B cell (primary cell): ENCODE results near the gene APOC3. TPM values are rescaled to one million over a fixed set of nuclear protein-coding genes. Genes with fewer than 3 reads are reported as not detected.

Source experiments
- ATAC-seq: fragments of 200-7000 bp; cut with Tn5 transposase; one replicate; pipeline ENCODE4 v1.10.0; 2021; ENCODE audit warnings: low read depth, mild to moderate bottlenecking, moderate number of reproducible peaks, moderate library complexity
- CTCF ChIA-PET: fragments of 350-600 bp; sonication (Branson Sonifier 250); formaldehyde crosslinking; loops from one replicate; lab custom pipeline; 2021; ENCODE audit warnings: antibody characterized with exemption, inconsistent platforms; lab: Charles Lee
- POLR2A ChIA-PET: fragments of 350-600 bp; sonication (Branson Sonifier 250); formaldehyde crosslinking; loops from one replicate; lab custom pipeline; 2021; ENCODE audit warnings: antibody characterized with exemption; lab: Charles Lee
- DNase-seq: peaks from one replicate; pipeline ENCODE4 v3.0.0; 2013
- H2AFZ ChIP-seq: 2 replicates; pipeline ENCODE4 v1.6.1; 2012; ENCODE audit warnings: mild to moderate bottlenecking, low read depth, low read length; ENCODE audit not compliant: insufficient read depth, poor library complexity, severe bottlenecking
- H3K27ac ChIP-seq, 2 donors: 1 replicate in 1 of 2; 2 replicates in 1 of 2; pipeline ENCODE4 v1.5.1; 2012 to 2013; ENCODE audit warnings: low read length in 2 of 2, mild to moderate bottlenecking in 2 of 2, moderate library complexity in 1 of 2
- H3K27me3 ChIP-seq, 4 experiments: fragments of 200-600 bp in 1 of 4; sonication (generic) in 1 of 4; replicated peaks in 1 of 4; 1 replicate in 2 of 4; 2 replicates in 2 of 4; pipeline versions ENCODE4 v1.6.1 to v1.7.0; 2013 to 2016; ENCODE audit warnings: low read length in 3 of 4, mild to moderate bottlenecking in 2 of 4, mixed read lengths in 1 of 4, moderate library complexity in 1 of 4; ENCODE audit not compliant: insufficient read depth in 4 of 4, control insufficient read depth in 3 of 4; ENCODE audit errors: control extremely low read depth in 1 of 4
- H3K36me3 ChIP-seq, 2 experiments: replicated peaks in 1 of 2; 1 replicate in 1 of 2; 2 replicates in 1 of 2; pipeline versions ENCODE4 v1.6.1 to v1.7.1; 2013; ENCODE audit warnings: low read length in 1 of 2; ENCODE audit not compliant: insufficient read depth in 2 of 2, control insufficient read depth in 1 of 2; ENCODE audit errors: control extremely low read depth in 1 of 2, extremely low read depth in 1 of 2
- H3K4me1 ChIP-seq, 2 donors: fragments of 200-600 bp in 1 of 2; sonication (generic) in 1 of 2; 1 replicate in 1 of 2; 2 replicates in 1 of 2; pipeline versions ENCODE4 v1.5.1 to v1.6.1; 2013 to 2017; ENCODE audit warnings: low read length in 2 of 2; ENCODE audit not compliant: control insufficient read depth in 2 of 2, insufficient read depth in 2 of 2
- H3K4me2 ChIP-seq: replicated peaks from 2 replicates; pipeline ENCODE3; 2012; ENCODE audit warnings: mild to moderate bottlenecking, low read depth, low read length; ENCODE audit not compliant: poor library complexity, severe bottlenecking
- H3K4me3 ChIP-seq, 5 experiments: fragments of 200-600 bp in 1 of 5; sonication (generic) in 1 of 5; 1 replicate in 3 of 5; 2 replicates in 2 of 5; pipeline versions ENCODE4 v1.5.1 to v1.7.0; 2011 to 2016; ENCODE audit warnings: low read length in 4 of 5, mild to moderate bottlenecking in 4 of 5, low read depth in 2 of 5, control low read depth in 1 of 5, moderate library complexity in 1 of 5; ENCODE audit not compliant: insufficient read depth in 1 of 5; ENCODE audit errors: control extremely low read depth in 1 of 5, extremely low read depth in 1 of 5
- H3K79me2 ChIP-seq: fragments of 200-600 bp; sonication (generic); one replicate; pipeline ENCODE4 v1.6.0; 2016; ENCODE audit warnings: low read length; ENCODE audit not compliant: control insufficient read depth, insufficient read depth
- H3K9ac ChIP-seq: fragments of 200-600 bp; sonication (generic); 2 replicates; pipeline ENCODE4 v1.6.1; 2017; ENCODE audit warnings: mild to moderate bottlenecking, low read length, moderate library complexity
- H3K9me3 ChIP-seq, 3 donors: one replicate each; pipeline versions ENCODE4 v1.6.1 to v1.7.1; 2013; ENCODE audit warnings: low read length in 2 of 3; ENCODE audit not compliant: control insufficient read depth in 2 of 3, insufficient read depth in 1 of 3; ENCODE audit errors: control extremely low read depth in 1 of 3
- H4K20me1 ChIP-seq: 2 replicates; pipeline ENCODE4 v1.6.0; 2012; ENCODE audit warnings: mild to moderate bottlenecking, low read length; ENCODE audit not compliant: insufficient read depth, control insufficient read depth, poor library complexity, severe bottlenecking
- H3K27ac Mint-ChIP-seq: one replicate; pipeline ENCODE4 v1.8.0; 2021; ENCODE audit warnings: mixed read lengths
- H3K27me3 Mint-ChIP-seq: one replicate; pipeline ENCODE4 v1.8.0; 2021; ENCODE audit warnings: mixed read lengths
- H3K4me1 Mint-ChIP-seq: one replicate; pipeline ENCODE4 v1.8.0; 2021; ENCODE audit warnings: mixed read lengths
- H3K4me3 Mint-ChIP-seq: one replicate; pipeline ENCODE4 v1.8.0; 2021; ENCODE audit warnings: mixed read lengths
- H3K9me3 Mint-ChIP-seq: one replicate; pipeline ENCODE4 v1.8.0; 2022; ENCODE audit warnings: mixed read lengths; ENCODE audit not compliant: insufficient read depth
- CTCF ChIP-seq: fragments of 200-600 bp; IDR thresholded peaks from one replicate; pipeline ENCODE4 v1.8.0; 2022; ENCODE audit warnings: antibody characterized with exemption, mild to moderate bottlenecking
- EZH2 ChIP-seq: IDR thresholded peaks from 2 replicates; pipeline ENCODE4 v1.6.1; 2012; ENCODE audit warnings: borderline replicate concordance, low read depth, mild to moderate bottlenecking, moderate library complexity, low read length; ENCODE audit not compliant: insufficient read depth, poor library complexity, severe bottlenecking
- WGBS: methylation state at CpG from one replicate; pipeline ENCODE4 v1.1.5; 2013; ENCODE audit warnings: missing lambda C conversion rate; ENCODE audit not compliant: insufficient coverage; 5-methylcytosine and 5-hydroxymethylcytosine counted together
- intact Hi-C: fragments of 100-400 bp; cut with micrococcal nuclease; formaldehyde crosslinking; loops from one replicate; pipeline ENCODE4 v1.10.0; 2022
- polyA plus RNA-seq: library from polyadenylated mRNA; depleted of rRNA; stranded (reverse); fragments of >200 nt; gene quantifications from 2 replicates; pipeline ENCODE4 v1.2.3, GENCODE V29; 2012
- total RNA-seq, 2 donors: library from RNA; stranded (reverse); fragments of 120-200 nt in 1 of 2; gene quantifications; 1 replicate in 1 of 2; 2 replicates in 1 of 2; pipeline versions ENCODE4 v1.2.3 to v1.2.4, GENCODE V29; 2013 to 2022

APOC3 gene
- total and polyA plus RNA-seq, 2 donors (not counting 1 experiment from before 2014, with no cell fraction given), result not detected

- TF ChIP-seq EZH2 (no peak), CTCF (no peak)
- ChIA-PET CTCF (interaction anchor here (0.5 kb wide), 1 partner anchor 39 kb away, joined by 3 read pairs; no protein-coding TSS in a partner anchor), POLR2A (no interaction called here)
- ATAC-seq, result no peak
- no peak overlapping the region for H2AFZ ChIP-seq
- H3K4me1 Mint-ChIP-seq, result no peaks in the 10 kb centered on the region
- H3K4me2 ChIP-seq, result no peak overlapping the region
- no peaks in the 10 kb centered on the region for H3K9me3 ChIP-seq
- WGBS, result no CpG with 5 or more reads among the region's 1 CpG
- H3K79me2 ChIP-seq, result no peaks in the 10 kb centered on the region
- intact Hi-C loops, result loop anchor here (10.0 kb wide), 1 partner anchor 78 kb away; no protein-coding TSS in a partner anchor
- H3K27ac Mint-ChIP-seq, result no peak overlapping the region
- no peak overlapping the region for H3K27ac ChIP-seq
- no peak overlapping the region for H3K4me3 Mint-ChIP-seq
- H3K27me3 Mint-ChIP-seq, result peaks cover 26% of the 10 kb centered on the region
- H3K4me3 ChIP-seq, result no peak overlapping the region
- H4K20me1 ChIP-seq, result no peaks in the 10 kb centered on the region
- H3K36me3 ChIP-seq, result no peaks in the 10 kb centered on the region
- DNase-seq, result no peak
- H3K9me3 Mint-ChIP-seq, result no peaks in the 10 kb centered on the region
- H3K27me3 ChIP-seq, result peaks cover 0 to 7% (median 0%) of the 10 kb centered on the region in 4 experiments
- H3K4me1 ChIP-seq, result peaks cover 0 to 1% of the 10 kb centered on the region in 2 donors
- no peak overlapping the region for H3K9ac ChIP-seq
Observed at GRCh38 chr11:116796548-116796947, 33.2 kb upstream of the APOC3 start.

DNA sequence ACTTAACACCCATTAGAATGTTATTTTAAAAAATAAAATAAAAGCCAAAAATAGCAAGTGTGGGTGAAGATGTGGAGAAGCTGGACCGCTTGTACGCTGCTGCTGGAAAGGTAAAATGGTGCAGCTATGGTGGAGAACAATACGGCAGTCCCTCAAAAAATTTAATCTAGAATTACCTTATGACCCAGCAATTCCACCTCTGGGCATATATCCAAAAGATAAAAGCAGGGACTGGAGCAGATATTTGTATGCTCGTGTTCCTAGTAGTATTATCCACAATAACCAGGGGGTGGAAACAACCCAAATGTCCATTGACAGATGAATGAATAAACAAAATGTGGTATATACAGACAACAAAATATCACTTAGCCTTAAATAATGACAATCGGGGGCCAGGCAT lies 31.9 kb upstream of the APOC3 start:
- Mint-ChIP-seq H3K9me3 (no peaks in the 10 kb centered on the region), H3K4me3 (no peak overlapping the region), H3K4me1 (no peaks in the 10 kb centered on the region), H3K27me3 (peaks cover 31% of the 10 kb centered on the region), H3K27ac (no peak overlapping the region)
- Histone ChIP-seq H3K79me2 (no peaks in the 10 kb centered on the region), H2AFZ (no peak overlapping the region), H3K4me3 (no peak overlapping the region), H3K4me1 (no peaks in the 10 kb centered on the region), H3K4me2 (no peak overlapping the region), H3K9ac (no peak overlapping the region), H3K36me3 (no peaks in the 10 kb centered on the region), H4K20me1 (no peaks in the 10 kb centered on the region), H3K27ac (no peak overlapping the region), H3K27me3 (peaks cover 0 to 8% (median 0%) of the 10 kb centered on the region in 4 experiments), H3K9me3 (no peaks in the 10 kb centered on the region)
- TF ChIP-seq EZH2 (no peak), CTCF (no peak)
- DNase-seq (no peak), ATAC-seq (no peak)
- intact Hi-C loops, result loop anchor here (10.0 kb wide), 1 partner anchor 77 kb away; no protein-coding TSS in a partner anchor
- ChIA-PET POLR2A (no interaction called here), CTCF (no interaction called here)
- WGBS, result no CpG with 5 or more reads among the region's 5 CpGs
